Measurements from ENCODE around the gene SLC37A1.

The SLC37A1 gene

GRCh38 chr21:42479582-42479981 is 34.1 kb upstream of the SLC37A1 start:
- DNase-seq, result no peak

- no peak for DNase-seq
Measured at GRCh38 chr21:42480736-42481135, 32.9 kb upstream of the SLC37A1 start.

GRCh38 chr21:42481169-42481568 is 32.5 kb upstream of the SLC37A1 start:
- DNase-seq, result no peak

- no peak for DNase-seq
Measured at GRCh38 chr21:42484966-42485365, 28.7 kb upstream of the SLC37A1 start.

- DNase-seq, result no peak
Measured at GRCh38 chr21:42486072-42486471, 27.6 kb upstream of the SLC37A1 start.

GRCh38 chr21:42486531-42486930 is 27.1 kb upstream of the SLC37A1 start:
- no peak for DNase-seq

- no peak for DNase-seq
Measured at GRCh38 chr21:42489006-42489563, 24.6 kb upstream of the SLC37A1 start.

- no peak for DNase-seq
Measured at GRCh38 chr21:42489991-42490390, 23.7 kb upstream of the SLC37A1 start.

- DNase-seq, result peak in 3 of 4 experiments; percentile 24 to 31 (median 28)
Measured at GRCh38 chr21:42490720-42491119, 22.9 kb upstream of the SLC37A1 start.

- no peak for DNase-seq
Measured at GRCh38 chr21:42491328-42491727, 22.3 kb upstream of the SLC37A1 start.

- DNase-seq, result no peak
Measured at GRCh38 chr21:42492201-42492600, 21.5 kb upstream of the SLC37A1 start.

- DNase-seq, result no peak
Measured at GRCh38 chr21:42493109-42494060, 20.3 kb upstream of the SLC37A1 start.

- no peak for DNase-seq
Measured at GRCh38 chr21:42495027-42495426, 18.6 kb upstream of the SLC37A1 start.

- peak in 1 of 4 experiments; percentile 1 for DNase-seq
Measured at GRCh38 chr21:42495765-42496119, 17.9 kb upstream of the SLC37A1 start.

GRCh38 chr21:42496120-42496838 is 17.4 kb upstream of the SLC37A1 start, which contains the start of gene RSPH1:
TSS of gene RSPH1 (minus strand) at chr21:42496224. CDS start at chr21:42496186, 38 bp downstream.
- DNase-seq, result peak; percentile 99 to 100 (median 99)

- no peak for DNase-seq
Measured at GRCh38 chr21:42496839-42497202, 16.8 kb upstream of the SLC37A1 start.

GRCh38 chr21:42498012-42498411 is 15.6 kb upstream of the SLC37A1 start:
- no peak for DNase-seq

GRCh38 chr21:42499444-42500112 is 14.1 kb upstream of the SLC37A1 start:
- no peak for DNase-seq

- DNase-seq, result no peak
Measured at GRCh38 chr21:42500225-42500624, 13.4 kb upstream of the SLC37A1 start.

- DNase-seq, result no peak
Measured at GRCh38 chr21:42500736-42501135, 12.9 kb upstream of the SLC37A1 start.

GRCh38 chr21:42503711-42504110 is 9.9 kb upstream of the SLC37A1 start:
- DNase-seq, result no peak

- DNase-seq, result peak; percentile 56 to 74 (median 60)
Measured at GRCh38 chr21:42505090-42505726, 8.4 kb upstream of the SLC37A1 start.
